Stimulated activated naive B cell treated with anti-CD40 and anti-IgM and Interleukin-4, amounts not matched to agents 10 μg/mL and 1 μg/mL and 100 μg/mL, for 72 hours (primary cell): Measurements from ENCODE around the gene SAP30.

ENCODE experiments used
- ATAC-seq, 2 donors: fragments of 150-1000 bp; cut with Tn5 transposase; replicated peaks; 2 replicates each; pipeline ENCODE4 v1.10.0; 2021; ENCODE audit warnings: moderate library complexity in 1 of 2
- DNase-seq: peaks from one replicate; pipeline ENCODE4 v3.0.0; 2021
- H3K27ac Mint-ChIP-seq: one replicate; pipeline ENCODE4 v1.8.0; 2022; ENCODE audit warnings: mild to moderate bottlenecking, mixed read lengths
- H3K27me3 Mint-ChIP-seq, 2 donors: one replicate each; pipeline ENCODE4 v1.8.0; 2022; ENCODE audit warnings: mixed read lengths in 2 of 2
- H3K36me3 Mint-ChIP-seq, 2 donors: one replicate each; pipeline ENCODE4 v1.8.0; 2022; ENCODE audit warnings: mixed read lengths in 2 of 2, mild to moderate bottlenecking in 1 of 2
- H3K4me1 Mint-ChIP-seq, 2 donors: one replicate each; pipeline ENCODE4 v1.8.0; 2022; ENCODE audit warnings: mixed read lengths in 2 of 2, mild to moderate bottlenecking in 1 of 2
- H3K4me3 Mint-ChIP-seq, 2 donors: one replicate each; pipeline ENCODE4 v1.8.0; 2022; ENCODE audit warnings: mild to moderate bottlenecking in 2 of 2, mixed read lengths in 2 of 2, moderate library complexity in 1 of 2
- H3K9me3 Mint-ChIP-seq, 2 donors: one replicate each; pipeline ENCODE4 v1.8.0; 2022; ENCODE audit warnings: mixed read lengths in 2 of 2, mild to moderate bottlenecking in 1 of 2

SAP30 gene

GRCh38 chr4:173415885-173416653 is 45.3 kb downstream of the SAP30 start:
- Mint-ChIP-seq H3K4me3 (no peak overlapping the region), H3K4me1 (peaks cover 3 to 8% of the 10 kb centered on the region in 2 donors), H3K36me3 (no peaks in the 10 kb centered on the region), H3K27me3 (no peaks in the 10 kb centered on the region), H3K9me3 (no peaks in the 10 kb centered on the region), H3K27ac (no peak overlapping the region)
- DNase-seq: no peak
- ATAC-seq: no peak

GRCh38 chr4:173417833-173418232 is 47.1 kb downstream of the SAP30 start:
- H3K27ac Mint-ChIP-seq: no peak overlapping the region
- H3K36me3 Mint-ChIP-seq: no peaks in the 10 kb centered on the region
- DNase-seq (no peak), ATAC-seq (no peak)
- peaks cover 3 to 8% of the 10 kb centered on the region in 2 donors for H3K4me1 Mint-ChIP-seq
- no peaks in the 10 kb centered on the region for H3K9me3 Mint-ChIP-seq
- no peaks in the 10 kb centered on the region for H3K27me3 Mint-ChIP-seq
- H3K4me3 Mint-ChIP-seq: no peak overlapping the region

GRCh38 chr4:173418639-173419038 is 47.9 kb downstream of the SAP30 start:
- peaks cover 0 to under 1% of the 10 kb centered on the region in 2 donors for H3K36me3 Mint-ChIP-seq
- no peaks in the 10 kb centered on the region for H3K27me3 Mint-ChIP-seq
- H3K27ac Mint-ChIP-seq: no peak overlapping the region
- H3K4me1 Mint-ChIP-seq: peaks cover 3 to 8% of the 10 kb centered on the region in 2 donors
- no peak overlapping the region for H3K4me3 Mint-ChIP-seq
- ATAC-seq: peak; percentile 33 to 48
- H3K9me3 Mint-ChIP-seq: no peaks in the 10 kb centered on the region
- no peak for DNase-seq

- no peak overlapping the region for H3K4me3 Mint-ChIP-seq
- H3K9me3 Mint-ChIP-seq: peaks cover 0 to 2% of the 10 kb centered on the region in 2 donors
- H3K27ac Mint-ChIP-seq: no peak overlapping the region
- no peaks in the 10 kb centered on the region for H3K27me3 Mint-ChIP-seq
- H3K4me1 Mint-ChIP-seq: peaks cover 3 to 8% of the 10 kb centered on the region in 2 donors
- no peak for DNase-seq
- ATAC-seq: no peak
- H3K36me3 Mint-ChIP-seq: peaks cover 0 to 1% of the 10 kb centered on the region in 2 donors
Observed at GRCh38 chr4:173420324-173420752, 49.6 kb downstream of the SAP30 start.

GRCh38 chr4:173420801-173421200 is 50.0 kb downstream of the SAP30 start:
- Mint-ChIP-seq H3K4me1 (peaks cover 3 to 8% of the 10 kb centered on the region in 2 donors), H3K36me3 (peaks cover 0 to 1% of the 10 kb centered on the region in 2 donors), H3K27me3 (no peaks in the 10 kb centered on the region), H3K4me3 (no peak overlapping the region), H3K9me3 (peaks cover 0 to 2% of the 10 kb centered on the region in 2 donors), H3K27ac (no peak overlapping the region)
- DNase-seq (no peak), ATAC-seq (no peak)

GRCh38 chr4:173424899-173425805 is 54.4 kb downstream of the SAP30 start:
- ATAC-seq (no peak), DNase-seq (no peak)
- Mint-ChIP-seq H3K27ac (no peak overlapping the region), H3K4me1 (no peaks in the 10 kb centered on the region), H3K36me3 (peaks cover under 1 to 1% of the 10 kb centered on the region in 2 donors), H3K27me3 (no peaks in the 10 kb centered on the region), H3K4me3 (no peak overlapping the region), H3K9me3 (peaks cover 0 to 2% of the 10 kb centered on the region in 2 donors)

GRCh38 chr4:173426064-173426463 is 55.3 kb downstream of the SAP30 start:
- H3K36me3 Mint-ChIP-seq: peaks cover 1 to 4% of the 10 kb centered on the region in 2 donors
- H3K27me3 Mint-ChIP-seq: no peaks in the 10 kb centered on the region

More at GRCh38 chr4:173426064-173426463, 55.3 kb downstream of the SAP30 start:
- ATAC-seq (no peak), DNase-seq (no peak)
- H3K9me3 Mint-ChIP-seq: peaks cover 0 to 7% of the 10 kb centered on the region in 2 donors
- no peaks in the 10 kb centered on the region for H3K4me1 Mint-ChIP-seq
- no peak overlapping the region for H3K4me3 Mint-ChIP-seq
- no peak overlapping the region for H3K27ac Mint-ChIP-seq
